ENCODE data around the gene SAT1.

SAT1 gene

DNA sequence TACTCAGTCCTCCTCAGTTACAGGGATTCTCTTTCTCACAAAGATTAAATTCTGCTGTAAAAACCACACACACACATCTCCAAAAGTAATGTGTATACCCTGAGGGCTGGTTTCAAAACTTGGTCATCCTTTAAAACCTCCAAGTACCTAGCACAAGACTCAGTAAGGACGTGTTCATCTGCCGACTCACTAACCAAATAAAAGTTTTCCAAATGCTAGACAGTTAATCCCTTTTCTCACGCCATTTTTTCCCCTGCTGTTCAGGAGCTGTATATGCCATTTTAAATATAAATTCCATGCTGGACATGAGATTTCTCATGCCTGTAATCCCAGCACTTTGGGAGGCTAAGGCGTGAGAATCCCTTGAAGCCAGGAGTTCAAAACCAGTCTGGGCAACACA lies 3.9 kb upstream of the SAT1 start:
- peak; percentile 40 for DNase-seq

DNA sequence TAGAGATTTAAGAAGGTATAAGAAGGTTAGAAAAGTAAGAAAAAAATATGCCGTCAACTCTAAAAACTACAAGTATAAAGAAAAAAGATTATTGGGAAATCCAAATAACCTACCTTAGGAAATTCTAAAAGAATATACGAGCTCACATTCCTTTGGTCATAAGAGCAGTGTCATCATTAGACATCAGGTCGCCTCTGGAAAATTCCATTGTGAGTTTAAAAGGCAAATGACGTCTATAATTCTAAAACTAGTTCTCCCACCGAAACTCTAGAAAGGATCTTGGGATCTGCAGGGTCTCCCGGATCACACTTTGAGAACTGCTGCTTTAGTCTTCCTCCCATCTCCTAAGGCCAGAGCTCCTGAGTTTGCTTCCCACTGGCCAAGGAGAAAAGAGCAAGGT lies 518 bp upstream of the SAT1 start:
- peak; percentile 54 for DNase-seq

GRCh38 chrX:23783589-23784469 lies 856 bp downstream of the SAT1 start:
- peak; percentile 43 for DNase-seq

GRCh38 chrX:23784470-23785331 lies 1.7 kb downstream of the SAT1 start:
- DNase-seq = peak; percentile 35

DNA sequence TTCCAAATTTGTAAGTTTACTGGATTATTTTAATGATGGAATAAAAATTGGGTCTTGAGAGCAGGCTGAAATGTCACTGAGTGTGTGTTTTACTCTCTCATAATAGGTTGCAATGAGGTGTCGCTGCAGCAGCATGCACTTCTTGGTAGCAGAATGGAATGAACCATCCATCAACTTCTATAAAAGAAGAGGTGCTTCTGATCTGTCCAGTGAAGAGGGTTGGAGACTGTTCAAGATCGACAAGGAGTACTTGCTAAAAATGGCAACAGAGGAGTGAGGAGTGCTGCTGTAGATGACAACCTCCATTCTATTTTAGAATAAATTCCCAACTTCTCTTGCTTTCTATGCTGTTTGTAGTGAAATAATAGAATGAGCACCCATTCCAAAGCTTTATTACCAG lies 2.6 kb downstream of the SAT1 start:
- DNase-seq = no peak

- peak; percentile 11 for DNase-seq
These were observed 3.4 kb downstream of the SAT1 start for GRCh38 chrX:23786268-23786815.

GRCh38 chrX:23787745-23788118 lies 4.8 kb downstream of the SAT1 start:
- no peak for DNase-seq

- DNase-seq = peak; percentile 34
These were observed 5.5 kb downstream of the SAT1 start for GRCh38 chrX:23788521-23788920.

- DNase-seq = no peak
These were observed 6.0 kb downstream of the SAT1 start for GRCh38 chrX:23788946-23789345.

DNA sequence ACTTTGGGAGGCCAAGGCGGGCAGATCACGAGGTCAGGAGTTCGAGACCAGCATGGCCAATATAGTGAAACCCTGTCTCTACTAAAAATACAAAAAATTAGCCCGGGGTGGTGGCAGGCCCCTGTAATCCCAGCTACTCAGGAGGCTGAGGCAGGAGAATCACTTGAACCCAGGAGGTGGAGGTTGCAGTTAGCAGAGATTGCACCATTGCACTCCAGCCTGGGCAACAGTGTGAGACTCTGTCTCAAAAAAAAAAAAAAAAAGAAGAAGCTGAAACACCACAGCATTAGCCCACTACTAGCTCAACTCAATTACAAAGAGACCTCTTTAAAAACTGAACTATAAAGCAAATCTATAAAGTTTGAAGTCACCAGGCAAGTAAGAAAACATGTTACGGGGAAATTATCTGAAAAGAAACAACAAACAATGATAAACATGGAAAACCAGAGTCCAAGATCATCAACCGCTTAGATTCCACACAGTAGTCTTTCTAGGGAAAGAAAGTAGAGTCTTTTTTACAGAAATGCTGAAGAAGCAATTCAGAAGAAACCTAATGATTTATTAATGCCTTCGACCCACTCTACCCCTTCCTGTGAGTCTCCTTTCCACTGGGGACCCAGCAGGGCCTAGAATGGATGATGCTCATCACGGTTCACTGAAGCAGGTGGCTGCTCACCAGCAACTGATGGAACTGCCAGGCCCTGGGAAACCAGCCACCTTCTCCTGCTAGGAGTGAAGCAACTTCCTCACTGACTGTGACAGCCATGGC lies 6.6 kb downstream of the SAT1 start:
- no peak for DNase-seq

- DNase-seq = peak; percentile 67
These were observed 7.2 kb downstream of the SAT1 start for GRCh38 chrX:23790155-23790497.

DNA sequence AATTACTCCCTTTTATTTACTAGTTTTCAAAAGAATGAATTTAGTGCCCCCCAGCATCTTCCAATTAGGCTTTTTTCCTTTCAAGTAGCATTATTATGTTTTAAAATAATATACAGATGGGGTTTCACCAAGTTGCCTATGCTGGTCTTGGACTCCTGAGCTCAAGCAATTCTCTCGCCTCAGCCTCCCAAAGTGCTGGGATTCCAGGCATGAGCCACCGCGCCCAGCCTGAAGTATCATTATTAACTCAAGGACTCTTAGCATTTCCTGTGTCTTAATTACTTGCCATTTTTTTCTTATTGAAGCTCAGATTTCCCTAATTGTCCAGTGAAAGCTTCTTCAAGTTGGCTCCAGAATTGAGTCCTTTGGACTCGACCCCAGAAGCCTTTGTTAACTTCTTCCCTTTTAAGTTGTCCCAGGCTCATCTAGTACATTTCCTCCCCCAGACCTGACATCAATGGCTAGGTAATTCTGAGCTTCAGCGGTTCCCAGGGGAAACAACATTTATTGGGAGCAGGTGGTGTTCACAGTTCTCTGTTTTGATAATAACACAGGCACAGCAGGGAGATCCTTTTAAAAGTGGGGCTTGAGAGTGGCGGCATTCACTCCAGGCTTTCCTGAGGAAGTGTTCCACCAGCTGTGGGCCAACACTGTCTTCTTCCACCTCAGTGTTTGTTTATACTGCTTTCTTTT lies 10.0 kb downstream of the SAT1 start:
- peak; percentile 78 for DNase-seq

DNA sequence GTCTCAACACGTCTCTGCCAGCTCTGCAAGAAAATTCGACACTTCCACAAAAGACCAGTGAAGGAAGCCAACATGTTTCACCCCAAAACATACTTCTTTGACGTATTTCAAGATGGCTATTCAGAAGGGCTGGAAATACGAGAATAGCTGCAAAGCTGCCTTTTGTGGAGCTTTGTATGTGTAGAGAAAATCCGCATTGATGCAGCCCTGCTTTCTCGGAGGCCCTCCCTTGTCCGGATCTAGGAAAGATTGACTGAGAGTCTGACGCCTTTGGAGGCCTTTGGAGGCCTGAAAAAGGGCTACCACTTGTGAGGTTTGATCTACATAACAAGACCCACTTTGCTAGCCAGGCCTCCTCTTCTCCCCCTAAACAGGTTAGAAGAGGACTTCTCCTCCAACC lies 12.2 kb downstream of the SAT1 start:
- DNase-seq = no peak

- DNase-seq = peak; percentile 87
These were observed 14.6 kb downstream of the SAT1 start for GRCh38 chrX:23797371-23798128.

DNA sequence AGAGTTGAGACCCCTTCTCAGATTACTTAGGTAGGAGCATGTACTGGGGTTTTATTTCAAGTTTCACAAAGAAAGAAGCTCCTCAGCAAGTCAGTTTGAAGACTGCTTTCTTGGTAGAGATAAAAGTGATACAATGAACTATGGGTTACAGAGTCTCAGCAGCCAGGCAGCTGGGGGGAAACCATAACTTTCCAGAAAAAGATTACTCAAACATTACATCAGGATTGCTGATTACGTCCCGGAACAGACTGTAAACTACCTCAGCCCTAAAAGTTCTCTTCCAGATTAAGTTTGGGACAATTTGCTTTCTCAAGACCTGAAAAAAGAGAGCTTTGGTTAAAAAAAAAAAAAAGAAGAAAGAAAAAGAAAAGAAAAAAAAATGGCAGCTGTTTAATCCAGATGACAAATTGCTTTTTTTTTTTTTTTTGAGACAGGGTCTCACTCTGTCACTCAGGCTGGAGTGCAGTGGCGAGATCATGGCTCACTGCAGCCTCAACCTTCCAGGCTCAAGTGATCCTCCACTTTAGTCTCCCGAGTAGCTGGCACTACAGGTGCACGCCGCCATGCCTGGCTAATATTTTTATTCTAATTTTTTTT lies 16.6 kb downstream of the SAT1 start:
- DNase-seq = no peak

GRCh38 chrX:23802431-23802830 lies 19.5 kb downstream of the SAT1 start:
- no peak for DNase-seq

- peak; percentile 64 for DNase-seq
These were observed 21.0 kb downstream of the SAT1 start for GRCh38 chrX:23803931-23804381.

DNA sequence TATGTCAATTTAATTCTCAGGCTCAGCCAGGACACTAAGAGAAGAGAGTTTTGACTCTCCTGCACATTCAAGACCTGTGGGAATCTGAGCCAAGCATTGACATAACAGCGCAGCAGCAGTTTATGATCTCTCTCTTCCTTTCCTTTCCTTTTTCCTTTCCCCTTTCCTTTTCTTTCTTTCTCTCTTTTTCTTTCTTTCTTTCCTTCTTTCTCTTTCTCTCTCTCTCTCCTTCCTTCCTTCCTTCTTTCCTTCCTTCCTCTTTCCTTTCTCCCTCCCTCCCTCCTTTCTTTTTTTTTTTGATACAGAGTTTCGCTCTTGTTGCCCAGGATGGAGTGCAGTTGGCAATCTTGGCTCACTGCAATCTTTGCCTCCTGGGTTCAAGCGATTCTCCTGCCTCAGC lies 21.6 kb downstream of the SAT1 start:
- no peak for DNase-seq

DNA sequence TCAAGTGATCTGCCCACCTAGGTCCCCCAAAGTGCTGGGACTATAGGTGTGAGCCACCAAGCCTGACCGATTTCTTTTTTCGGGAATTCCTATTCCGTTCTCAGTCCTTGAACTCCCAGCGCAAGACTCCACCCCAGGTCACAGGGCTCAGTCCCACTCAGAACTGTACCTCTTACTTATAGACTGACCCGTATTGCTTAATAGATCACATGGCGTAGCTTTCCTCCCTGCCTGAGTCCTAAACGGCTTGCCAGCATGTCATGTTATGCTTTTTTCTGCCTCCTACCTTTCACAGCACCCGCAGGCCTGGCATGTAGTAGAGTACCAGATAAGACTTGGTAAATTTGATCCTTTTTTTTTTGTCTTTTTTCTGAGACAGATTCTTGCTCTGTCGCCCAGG lies 22.4 kb downstream of the SAT1 start:
- no peak for DNase-seq

GRCh38 chrX:23810279-23810678 lies 27.3 kb downstream of the SAT1 start:
- DNase-seq = no peak

DNA sequence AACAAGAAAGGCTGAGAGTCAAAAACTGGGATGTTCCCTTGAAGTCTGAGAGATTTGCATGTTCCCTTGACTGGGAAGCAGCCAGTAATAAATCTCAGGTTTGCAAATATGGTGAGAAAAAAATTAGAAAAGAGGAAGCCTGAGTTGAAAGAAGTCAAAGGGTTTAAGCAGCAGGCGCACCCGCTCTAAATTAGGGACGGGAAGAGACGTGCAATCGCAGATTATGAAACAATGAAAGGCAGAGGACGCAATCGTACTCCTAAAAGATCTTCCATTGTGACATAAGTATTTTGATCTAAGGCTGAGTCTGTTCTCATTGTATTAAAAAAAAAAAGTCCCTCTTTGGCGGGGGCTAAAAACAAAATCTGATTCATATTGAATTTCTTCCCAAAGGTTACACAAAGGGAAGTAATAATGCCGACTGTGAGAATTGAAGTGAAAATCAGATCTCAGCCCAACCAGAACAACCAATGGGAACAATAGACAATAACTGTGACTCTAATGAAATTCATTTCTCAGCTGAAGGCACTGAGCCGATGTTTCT lies 28.2 kb downstream of the SAT1 start:
- DNase-seq = no peak
